ENCODE results near the gene VPS45. TPM values are rescaled to one million over a fixed set of nuclear protein-coding genes. Genes with fewer than 3 reads are reported as not detected.

VPS45 gene
- total and polyA plus RNA-seq, 2 of the 13 experiments (the other 11 are each of a cell fraction or from before 2014, with no cell fraction given), result 15.2 to 25.2 TPM

- CTCF ChIA-PET (ENCODE audit: low intra/inter-chr PET ratio, low total read pairs), result no interaction called here
- FAIRE-seq, result no peak
Measured at GRCh38 chr1:150192012-150192411, 124.4 kb downstream of the VPS45 start.

More at GRCh38 chr1:150192012-150192411, 124.4 kb downstream of the VPS45 start:
- Histone ChIP-seq H4K20me1 (ENCODE audit: insufficient read depth, low read length) (no peaks in the 10 kb centered on the region), H3K9ac (ENCODE audit: insufficient read depth, low read depth, low read length) (no peak overlapping the region), H3K36me3 (replicated peaks in 1 of 2; ENCODE audit: control insufficient read depth in 1 of 2, insufficient read depth in 2 of 2, low read length in 2 of 2) (no peaks in the 10 kb centered on the region), H3K4me3 (replicated peaks in 1 of 3; ENCODE audit: insufficient read depth in 1 of 3, low read depth in 2 of 3, low read length in 3 of 3) (no peak overlapping the region), H3K9me3 (ENCODE audit: low read length) (no peaks in the 10 kb centered on the region), H3K27me3 (ENCODE audit: control insufficient read depth in 1 of 2, insufficient read depth in 2 of 2, low read length in 2 of 2) (peaks cover 0 to 3% of the 10 kb centered on the region in 2 experiments; a peak in 2 of 5 replicates), H2AFZ (ENCODE audit: low read length) (no peak overlapping the region), H3K4me2 (ENCODE audit: low read depth, low read length) (no peak overlapping the region), H3K79me2 (ENCODE audit: insufficient read depth, low read length) (no peaks in the 10 kb centered on the region), H3K4me1 (ENCODE audit: insufficient read depth, low read length) (peaks cover 2% of the 10 kb centered on the region), H3K27ac (ENCODE audit: extremely low read length, insufficient read depth, low read length) (no peak overlapping the region)
- WGBS (ENCODE audit: low lambda C conversion rate), result 34% methylated on average over 2 of the region's 2 CpGs
- no peak for TF ChIP-seq TEAD2 (CRISPR knock-in tag; IDR thresholded peaks at IDR 0.05)
- no peak for TF ChIP-seq ZNF83 (CRISPR knock-in tag; IDR thresholded peaks at IDR 0.05; ENCODE audit: borderline replicate concordance)
- TF ChIP-seq ZNF720 (CRISPR knock-in tag; IDR thresholded peaks at IDR 0.05), result no peak
- TF ChIP-seq FOXO4 (CRISPR knock-in tag; conservative IDR thresholded peaks at IDR 0.05), result no peak
- no peak for TF ChIP-seq HOXA3 (CRISPR knock-in tag; IDR thresholded peaks at IDR 0.05)
- TF ChIP-seq FOSL2 (CRISPR knock-in tag; IDR thresholded peaks at IDR 0.05), result no peak
- no peak for TF ChIP-seq DPF2 (CRISPR knock-in tag; IDR thresholded peaks at IDR 0.05; ENCODE audit: borderline replicate concordance, low read depth)
- no peak for TF ChIP-seq ATAD3A (CRISPR knock-in tag; IDR thresholded peaks at IDR 0.05)
- TF ChIP-seq ZSCAN31 (CRISPR knock-in tag; IDR thresholded peaks at IDR 0.05; ENCODE audit: low read depth), result no peak
- TF ChIP-seq ZNF724P (CRISPR knock-in tag; IDR thresholded peaks at IDR 0.05; ENCODE audit: borderline replicate concordance), result no peak
- no peak for TF ChIP-seq GPN1 (CRISPR knock-in tag; IDR thresholded peaks at IDR 0.05; ENCODE audit: borderline replicate concordance)
- no peak for TF ChIP-seq SMAD9 (CRISPR knock-in tag; IDR thresholded peaks at IDR 0.05)
- no peak for TF ChIP-seq TRAFD1 (CRISPR knock-in tag; IDR thresholded peaks at IDR 0.05; ENCODE audit: borderline replicate concordance)
- ATAC-seq, result no peak
- POLR2A ChIA-PET, result no interaction called here
- intact Hi-C loops (cut with micrococcal nuclease; ENCODE audit: unreplicated experiment) (no loop called here), in situ Hi-C loops (cut with HindIII; ENCODE audit: extremely low pct_ligation_motif_present, low pct_unique_long_range_greater_than_20kb) (loop anchor here (10.0 kb wide), 1 partner anchor 227 kb away; no protein-coding TSS in a partner anchor)
- DNase-seq (ENCODE audit: low spot score), result no peak
- no TSS peak for BruUV-seq (replicated peaks)

Data from HepG2 (cell line).